GM12865 (cell line): Measurements from ENCODE around the gene SPAG4.

Experiments used
- DNase-seq: peaks from one replicate; pipeline ENCODE4 v3.0.0; 2010; ENCODE audit warnings: low read depth
- H3K4me3 ChIP-seq: 2 replicates; pipeline ENCODE4 v1.5.1; 2011; ENCODE audit warnings: mild to moderate bottlenecking, low read depth, low read length, control low read depth
- TF ChIP-seq, protein P1 (sequence below): IDR thresholded peaks from 2 replicates; pipeline ENCODE4 v1.5.1; 2011; ENCODE audit warnings: low read length, control low read depth, low read depth, inconsistent platforms; ENCODE audit not compliant: insufficient read depth; ENCODE audit errors: missing control alignments

The SPAG4 gene

DNA sequence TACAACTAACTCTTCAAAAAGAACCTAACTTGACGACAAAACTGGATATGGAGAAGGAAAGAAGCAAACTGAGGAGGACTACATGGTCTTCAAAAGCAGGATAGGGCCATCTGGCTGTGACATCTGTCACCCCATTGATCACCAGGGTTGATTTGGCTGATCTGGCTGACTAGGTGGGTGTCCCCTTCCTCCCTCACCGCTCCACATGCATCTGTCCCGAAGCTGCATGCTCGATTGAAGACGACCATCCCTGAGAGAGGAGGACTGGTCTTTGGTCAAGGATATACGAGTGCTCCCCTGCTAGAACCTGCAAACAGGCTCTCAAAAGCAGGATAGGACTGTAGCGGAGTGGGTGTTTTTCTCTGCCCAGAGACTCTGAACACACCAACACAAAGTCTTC is 27.4 kb downstream of the SPAG4 start:
- no peak for DNase-seq
- TF ChIP-seq, protein P1, sequence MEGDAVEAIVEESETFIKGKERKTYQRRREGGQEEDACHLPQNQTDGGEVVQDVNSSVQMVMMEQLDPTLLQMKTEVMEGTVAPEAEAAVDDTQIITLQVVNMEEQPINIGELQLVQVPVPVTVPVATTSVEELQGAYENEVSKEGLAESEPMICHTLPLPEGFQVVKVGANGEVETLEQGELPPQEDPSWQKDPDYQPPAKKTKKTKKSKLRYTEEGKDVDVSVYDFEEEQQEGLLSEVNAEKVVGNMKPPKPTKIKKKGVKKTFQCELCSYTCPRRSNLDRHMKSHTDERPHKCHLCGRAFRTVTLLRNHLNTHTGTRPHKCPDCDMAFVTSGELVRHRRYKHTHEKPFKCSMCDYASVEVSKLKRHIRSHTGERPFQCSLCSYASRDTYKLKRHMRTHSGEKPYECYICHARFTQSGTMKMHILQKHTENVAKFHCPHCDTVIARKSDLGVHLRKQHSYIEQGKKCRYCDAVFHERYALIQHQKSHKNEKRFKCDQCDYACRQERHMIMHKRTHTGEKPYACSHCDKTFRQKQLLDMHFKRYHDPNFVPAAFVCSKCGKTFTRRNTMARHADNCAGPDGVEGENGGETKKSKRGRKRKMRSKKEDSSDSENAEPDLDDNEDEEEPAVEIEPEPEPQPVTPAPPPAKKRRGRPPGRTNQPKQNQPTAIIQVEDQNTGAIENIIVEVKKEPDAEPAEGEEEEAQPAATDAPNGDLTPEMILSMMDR = no peak

DNA sequence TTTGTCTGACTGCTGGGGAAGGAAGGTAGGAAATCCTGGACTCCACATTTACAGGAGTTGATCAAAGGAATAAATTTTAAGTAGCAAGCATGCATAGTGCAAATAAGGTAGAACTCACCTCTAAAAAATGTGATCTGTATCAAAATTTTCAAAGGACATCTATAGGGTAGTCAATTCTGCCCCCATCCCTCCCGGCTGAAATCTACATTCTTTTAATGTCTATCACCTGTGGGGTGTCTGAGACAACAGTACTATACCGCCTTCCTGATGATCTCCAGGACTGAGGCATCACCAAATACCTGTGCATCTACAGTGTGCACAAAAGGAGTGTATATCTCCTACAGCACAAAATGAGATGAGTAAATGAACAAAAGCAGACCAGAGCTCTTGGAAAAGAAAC is 29.2 kb downstream of the SPAG4 start:
- TF ChIP-seq, protein P1 = no peak
- H3K4me3 ChIP-seq = no peak overlapping the region
- no peak for DNase-seq

More for the DNA sequence above, 27.4 kb downstream of the SPAG4 start:
- no peak overlapping the region for H3K4me3 ChIP-seq

DNA sequence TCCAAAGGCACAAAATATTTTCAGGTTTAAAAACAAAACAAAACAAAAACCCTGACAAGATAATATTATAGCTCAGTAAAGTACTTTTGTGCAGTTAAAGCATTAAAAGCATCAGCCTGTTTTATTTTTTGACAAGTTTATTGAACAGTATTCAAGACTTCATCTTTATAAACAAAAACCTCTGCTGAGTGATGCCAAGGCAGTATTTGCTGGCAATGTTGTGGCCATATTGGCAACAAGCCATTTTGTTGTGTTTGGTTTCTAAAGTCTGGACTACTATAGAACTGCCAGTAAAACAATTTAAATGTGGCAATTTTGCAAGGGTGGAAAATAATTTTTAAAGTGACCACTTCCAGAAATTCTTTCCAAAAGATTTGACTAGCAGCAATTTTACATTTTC is 33.2 kb downstream of the SPAG4 start:
- no peak for DNase-seq
- no peak overlapping the region for H3K4me3 ChIP-seq
- TF ChIP-seq, protein P1 = no peak

DNA sequence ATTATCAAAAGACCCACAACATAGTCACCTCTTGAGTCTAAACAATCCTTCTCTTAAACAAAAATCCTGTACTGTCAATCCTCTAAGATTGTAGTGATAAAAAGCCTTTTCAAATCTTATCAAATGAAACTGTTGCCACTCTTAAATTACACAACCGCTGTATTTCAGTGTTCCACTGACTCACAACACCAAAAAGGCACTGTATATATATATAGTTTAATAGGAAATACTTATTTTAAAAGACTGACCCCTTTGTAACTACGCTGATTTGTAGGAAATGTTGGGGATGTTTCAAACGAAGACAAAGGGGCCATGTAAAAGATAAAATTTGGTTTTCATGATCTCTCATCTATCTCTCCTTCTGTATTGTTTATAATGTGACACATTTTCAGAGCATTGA is 35.0 kb downstream of the SPAG4 start:
- no peak for DNase-seq
- H3K4me3 ChIP-seq = no peak overlapping the region
- TF ChIP-seq, protein P1 = no peak

DNA sequence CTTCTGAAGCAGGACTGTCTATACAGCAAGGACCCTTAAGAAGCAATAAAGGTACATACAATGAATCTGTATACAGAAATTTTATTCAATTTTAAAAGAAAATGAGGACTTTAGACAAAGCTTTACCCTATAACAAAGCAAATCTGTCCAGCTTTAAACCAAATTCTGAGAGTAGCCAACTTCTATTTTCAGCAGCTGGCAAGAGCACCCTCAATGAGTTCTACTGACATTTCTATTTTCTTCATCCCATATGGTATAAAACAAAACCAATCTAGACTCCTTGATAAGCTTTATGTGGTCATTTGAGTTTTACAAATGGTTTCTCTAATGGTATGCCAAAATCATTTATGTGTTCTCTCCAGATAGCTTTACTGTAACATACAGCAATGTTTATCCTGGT is 36.3 kb downstream of the SPAG4 start:
- H3K4me3 ChIP-seq = no peak overlapping the region
- TF ChIP-seq, protein P1 = no peak
- DNase-seq = no peak

DNA sequence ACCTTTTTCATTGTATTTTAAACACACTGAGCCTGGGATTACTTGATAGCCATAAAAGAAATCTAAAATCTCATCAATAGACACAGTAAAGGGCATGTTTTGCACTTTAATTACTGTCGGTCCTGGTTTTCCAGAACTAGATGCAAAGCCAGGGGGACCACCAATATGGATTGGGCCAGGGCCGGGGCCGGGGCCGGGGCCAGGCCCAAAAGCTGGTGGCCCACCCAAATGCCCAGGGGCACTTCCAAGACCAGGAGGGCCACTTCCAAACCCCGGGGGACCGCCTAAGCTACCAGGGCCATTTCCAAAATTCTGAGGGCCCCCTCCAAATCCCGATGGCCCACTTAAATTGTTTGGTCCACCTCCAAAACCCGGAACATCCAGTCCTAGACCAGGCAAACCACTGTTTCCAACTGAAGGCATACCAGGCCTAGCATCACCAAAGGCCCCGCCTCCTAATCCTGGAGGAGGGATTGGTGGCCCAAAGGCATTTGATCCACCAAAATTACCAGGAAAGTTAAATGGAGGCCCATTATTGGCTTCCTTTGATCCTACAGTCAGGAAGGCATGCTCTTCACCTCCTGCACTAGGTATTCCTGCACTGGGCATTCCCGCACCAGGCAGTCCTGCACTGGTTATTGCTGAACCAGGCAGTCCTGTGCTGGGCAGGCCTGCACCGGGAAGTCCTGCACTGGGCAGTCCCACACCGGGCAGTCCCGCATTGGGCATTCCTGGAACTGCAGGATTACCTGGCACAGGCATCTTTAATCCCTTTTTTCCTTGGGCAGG is 37.2 kb downstream of the SPAG4 start:
- H3K4me3 ChIP-seq = no peak overlapping the region
- TF ChIP-seq, protein P1 = no peak
- no peak for DNase-seq

DNA sequence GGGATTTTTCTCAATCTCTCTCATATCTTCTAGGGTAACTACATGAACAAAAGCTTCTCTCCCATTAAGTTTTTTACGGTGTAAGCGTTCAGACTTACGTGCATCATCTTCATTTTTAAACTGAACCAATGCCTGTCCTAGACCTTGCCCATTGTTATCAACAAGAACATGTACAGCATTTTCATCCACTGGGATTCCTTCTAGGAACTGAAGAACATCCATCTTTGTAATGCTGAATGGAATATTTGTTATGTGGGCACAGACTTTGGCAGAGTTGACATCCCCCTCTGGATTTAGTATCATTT is 37.8 kb downstream of the SPAG4 start:
- DNase-seq = no peak
- no peak overlapping the region for H3K4me3 ChIP-seq
- TF ChIP-seq, protein P1 = no peak
